SK-N-SH (cell line): ENCODE measurements around the gene WDR62. TPM values are rescaled to one million over a fixed set of nuclear protein-coding genes. Genes with fewer than 3 reads are reported as not detected.

Experiments
- CTCF ChIA-PET: fragments of 300-600, 350-600 bp; formaldehyde crosslinking; extraction: SDS; loops from one replicate; lab custom pipeline; 2021; lab: Yijun Ruan, JAX
- POLR2A ChIA-PET: fragments of 350-600 bp; sonication (Branson Sonifier 250); formaldehyde crosslinking; extraction: SDS; loops from one replicate; lab custom pipeline; 2020; ENCODE audit warnings: antibody characterized with exemption, inconsistent platforms; lab: Yijun Ruan, JAX
- DNase-seq: peaks from one replicate; pipeline ENCODE4 v3.0.0; 2012
- H2AFZ ChIP-seq: fragments of 200-600 bp; sonication (generic); 2 replicates; pipeline ENCODE4 v1.8.1; 2016; ENCODE audit warnings: antibody characterized with exemption, mild to moderate bottlenecking, low read depth
- H3F3A ChIP-seq: fragments of 200-600 bp; sonication (generic); replicated peaks from 2 replicates; pipeline ENCODE3; 2016; ENCODE audit warnings: antibody characterized with exemption, mild to moderate bottlenecking; ENCODE audit not compliant: insufficient read depth
- H3K27ac ChIP-seq, 2 experiments: fragments of 200-500 bp in 1 of 2; fragments of 200-600 bp in 1 of 2; sonication (Bioruptor generic) in 1 of 2; sonication (generic), shearing (Covaris generic) in 1 of 2; 2 replicates each; pipeline versions ENCODE4 v1.5.1 to v1.6.1; 2014 to 2016; ENCODE audit warnings: low read depth in 2 of 2, inconsistent platforms in 1 of 2, low read length in 1 of 2, mild to moderate bottlenecking in 1 of 2, mixed read lengths in 1 of 2
- H3K27me3 ChIP-seq: fragments of 200-600 bp; sonication (generic), shearing (Covaris generic); 2 replicates; pipeline ENCODE4 v1.6.1; 2016; ENCODE audit warnings: mixed run types; ENCODE audit not compliant: insufficient read depth
- H3K36me3 ChIP-seq, 2 experiments: fragments of 200-500 bp in 1 of 2; fragments of 200-600 bp in 1 of 2; sonication (Bioruptor generic) in 1 of 2; sonication (generic) in 1 of 2; replicated peaks in 1 of 2; 2 replicates each; pipeline versions ENCODE3 to v1.5.1; 2014 to 2016; ENCODE audit warnings: low read length in 1 of 2, mild to moderate bottlenecking in 1 of 2; ENCODE audit not compliant: insufficient read depth in 2 of 2, control insufficient read depth in 1 of 2
- H3K4me1 ChIP-seq, 2 experiments: fragments of 200-500 bp in 1 of 2; fragments of 200-600 bp in 1 of 2; sonication (Bioruptor generic) in 1 of 2; sonication (generic), shearing (Covaris generic) in 1 of 2; 2 replicates each; pipeline versions ENCODE4 v1.5.1 to v1.6.1; 2014 to 2016; ENCODE audit warnings: low read depth in 1 of 2, low read length in 1 of 2, mixed run types in 1 of 2; ENCODE audit not compliant: insufficient read depth in 2 of 2, control insufficient read depth in 1 of 2
- H3K4me2 ChIP-seq: fragments of 200-600 bp; sonication (generic), shearing (Covaris generic); 2 replicates; pipeline ENCODE4 v1.6.1; 2017; ENCODE audit warnings: mixed run types
- H3K4me3 ChIP-seq, 2 experiments: fragments of 200-500 bp in 1 of 2; fragments of 200-600 bp in 1 of 2; sonication (Bioruptor generic) in 1 of 2; sonication (generic), shearing (Covaris generic) in 1 of 2; 2 replicates each; pipeline versions ENCODE4 v1.5.1 to v1.8.1; 2014 to 2016; ENCODE audit warnings: low read depth in 2 of 2, inconsistent platforms in 1 of 2, low read length in 1 of 2, mild to moderate bottlenecking in 1 of 2, mixed read lengths in 1 of 2, moderate library complexity in 1 of 2
- H3K79me2 ChIP-seq: fragments of 200-600 bp; sonication (generic); 2 replicates; pipeline ENCODE4 v1.8.1; 2017; ENCODE audit warnings: mild to moderate bottlenecking; ENCODE audit not compliant: insufficient read depth
- H3K9ac ChIP-seq: fragments of 200-600 bp; sonication (generic); 2 replicates; pipeline ENCODE4 v1.6.1; 2017; ENCODE audit warnings: mixed run types
- H3K9me2 ChIP-seq: fragments of 200-600 bp; sonication (generic); 2 replicates; pipeline ENCODE4 v1.6.1; 2017; ENCODE audit warnings: mixed run types
- H3K9me3 ChIP-seq: fragments of 200-600 bp; sonication (generic); 2 replicates; pipeline ENCODE4 v1.6.1; 2017; ENCODE audit warnings: mixed run types, mild to moderate bottlenecking, moderate library complexity
- H4K20me1 ChIP-seq: fragments of 200-600 bp; sonication (generic); 2 replicates; pipeline ENCODE4 v1.6.1; 2017; ENCODE audit warnings: mild to moderate bottlenecking, mixed run types; ENCODE audit not compliant: insufficient read depth
- CTCF ChIP-seq: fragments of 200-600 bp; sonication (generic); IDR thresholded peaks from 2 replicates; pipeline ENCODE4 v1.6.1; 2017; ENCODE audit warnings: antibody characterized with exemption, mild to moderate bottlenecking, moderate library complexity
- EZH2phosphoT487 ChIP-seq: fragments of 200-600 bp; sonication (generic); IDR thresholded peaks from 2 replicates; pipeline ENCODE4 v1.6.1; 2017; ENCODE audit warnings: low read depth, mixed run types, mild to moderate bottlenecking, antibody characterized with exemption, moderate library complexity, borderline replicate concordance
- FOSL2 ChIP-seq: IDR thresholded peaks from 2 replicates; pipeline ENCODE4 v1.4.0; 2012; ENCODE audit warnings: low read depth, mild to moderate bottlenecking, moderate library complexity, borderline replicate concordance
- IRF3 ChIP-seq: fragments of 150-350 bp; IDR thresholded peaks from 2 replicates; pipeline ENCODE4 v1.6.1; 2016; ENCODE audit warnings: mild to moderate bottlenecking, low read depth, low read length
- JUND ChIP-seq: IDR thresholded peaks from 2 replicates; pipeline ENCODE4 v1.4.0; 2012
- MAX ChIP-seq: IDR thresholded peaks from 2 replicates; pipeline ENCODE4 v1.4.0; 2012; ENCODE audit warnings: low read depth
- MEF2A ChIP-seq: IDR thresholded peaks from 2 replicates; pipeline ENCODE4 v1.4.0; 2012; ENCODE audit warnings: low read depth, borderline replicate concordance
- NFIC ChIP-seq: IDR thresholded peaks from 2 replicates; pipeline ENCODE4 v1.4.0; 2012; ENCODE audit warnings: borderline replicate concordance
- PBX3 ChIP-seq: IDR thresholded peaks from 2 replicates; pipeline ENCODE4; 2012
- POLR2AphosphoS5 ChIP-seq: IDR thresholded peaks from 2 replicates; pipeline ENCODE4 v1.6.1; 2012; ENCODE audit warnings: low read depth, low read length
- RAD21 ChIP-seq: IDR thresholded peaks from 2 replicates; pipeline ENCODE4 v1.6.1; 2012; ENCODE audit warnings: mild to moderate bottlenecking, low read length
- RFX5 ChIP-seq: IDR thresholded peaks from 2 replicates; pipeline ENCODE4 v1.6.1; 2012; ENCODE audit warnings: mild to moderate bottlenecking, improper control_type of control experiment, low read length
- TCF12 ChIP-seq: IDR thresholded peaks from 2 replicates; pipeline ENCODE4 v1.4.0; 2012
- TEAD4 ChIP-seq: IDR thresholded peaks from 2 replicates; pipeline ENCODE4 v1.4.0; 2012; ENCODE audit warnings: mild to moderate bottlenecking, borderline replicate concordance; ENCODE audit not compliant: insufficient read depth
- USF1 ChIP-seq: IDR thresholded peaks from 2 replicates; pipeline ENCODE4 v1.4.0; 2012; ENCODE audit warnings: low read depth, borderline replicate concordance
- USF2 ChIP-seq: fragments of 150-350 bp; IDR thresholded peaks from 2 replicates; pipeline ENCODE4 v1.6.1; 2017; ENCODE audit warnings: antibody characterized with exemption, low read length, low read depth, borderline replicate concordance
- WGBS: methylation state at CpG from one replicate; pipeline ENCODE4 v1.1.6; 2017; ENCODE audit warnings: low lambda C conversion rate; 5-methylcytosine and 5-hydroxymethylcytosine counted together
- polyA plus RNA-seq, 3 experiments: library from polyadenylated mRNA; depleted of rRNA; stranded (reverse); fragments of >200 nt; gene quantifications; 2 replicates each; pipeline ENCODE4 v1.2.3, GENCODE V29; 2012

Gene WDR62
- polyA plus RNA-seq, 1 of the 3 experiments (the other 2 are of a cell fraction): 5.3 TPM

- no peak for TF ChIP-seq USF2
- no peak for TF ChIP-seq USF1
- no peak for TF ChIP-seq TEAD4
- TF ChIP-seq RFX5: no peak; the same call in 1 of the 2 replicates
- peak; percentile 51; the same call in 1 of the 2 replicates for TF ChIP-seq IRF3
- no peak for TF ChIP-seq CTCF
- TF ChIP-seq TCF12: no peak
- no peak for TF ChIP-seq JUND
These were observed at the start of gene WDR62 (continued) for GRCh38 chr19:36054733-36055686.

GRCh38 chr19:36006955-36007354 lies 47.7 kb upstream of the WDR62 start:
- peaks cover 0 to 15% of the 10 kb centered on the region in 2 experiments; a peak in 1 of 4 replicates for H3K4me1 ChIP-seq
- no peak overlapping the region for H3K4me3 ChIP-seq
- no peaks in the 10 kb centered on the region for H3K36me3 ChIP-seq
- no peaks in the 10 kb centered on the region for H3K27me3 ChIP-seq
- peaks cover under 1% of the 10 kb centered on the region; the same call in 1 of the 2 replicates for H3K79me2 ChIP-seq
- no peaks in the 10 kb centered on the region for H4K20me1 ChIP-seq
- H3K9ac ChIP-seq: no peak overlapping the region
- WGBS: 81% methylated on average over 5 of the region's 5 CpGs
- no peaks in the 10 kb centered on the region for H3F3A ChIP-seq
- DNase-seq: no peak
- POLR2A ChIA-PET: no interaction called here
- H3K9me3 ChIP-seq: no peaks in the 10 kb centered on the region
- H2AFZ ChIP-seq: no peak overlapping the region
- CTCF ChIA-PET: interaction anchor here (0.5 kb wide), 1 partner anchor 44 kb away, joined by 3 read pairs; no protein-coding TSS in a partner anchor
- H3K4me2 ChIP-seq: no peak overlapping the region
- no peaks in the 10 kb centered on the region for H3K9me2 ChIP-seq
- TF ChIP-seq FOSL2: no peak
- TF ChIP-seq EZH2phosphoT487: no peak
- TF ChIP-seq RAD21: no peak
- no peak for TF ChIP-seq POLR2AphosphoS5
- no peak for TF ChIP-seq MAX
- TF ChIP-seq USF2: no peak
- TF ChIP-seq MEF2A: no peak
- TF ChIP-seq NFIC: no peak
- TF ChIP-seq PBX3: no peak
- no peak overlapping the region for H3K27ac ChIP-seq
